Stomach smooth muscle (tissue), 2 donors: ENCODE results near the gene SLC46A3.
"Not testable (repeated sequence)": the region's sequence is repeated elsewhere in the genome, so short reads cannot be mapped to it uniquely, and the experiment has no call there.

Source experiments
- H3K27ac ChIP-seq: one replicate; pipeline ENCODE4 v1.7.0; 2013; ENCODE audit warnings: mild to moderate bottlenecking, low read length, inconsistent platforms
- H3K27me3 ChIP-seq, 2 donors: one replicate each; pipeline ENCODE4 v1.7.0; 2013; ENCODE audit warnings: low read length in 2 of 2; ENCODE audit not compliant: insufficient read depth in 2 of 2, control insufficient read depth in 1 of 2
- H3K36me3 ChIP-seq, 2 donors: one replicate each; pipeline ENCODE4 v1.7.0; 2013; ENCODE audit warnings: low read length in 2 of 2; ENCODE audit not compliant: control insufficient read depth in 2 of 2, insufficient read depth in 2 of 2
- H3K4me1 ChIP-seq: one replicate; pipeline ENCODE4 v1.7.0; 2013; ENCODE audit warnings: low read length; ENCODE audit not compliant: control insufficient read depth, insufficient read depth
- H3K4me3 ChIP-seq, 2 donors: one replicate each; pipeline ENCODE4 v1.7.0; 2013; ENCODE audit warnings: low read length in 2 of 2
- H3K9ac ChIP-seq, 2 donors: one replicate each; pipeline ENCODE4 v1.7.0; 2013; ENCODE audit warnings: low read length in 2 of 2, mild to moderate bottlenecking in 1 of 2
- H3K9me3 ChIP-seq, 2 donors: one replicate each; pipeline ENCODE4 v1.7.0; 2013; ENCODE audit warnings: low read length in 2 of 2; ENCODE audit not compliant: control insufficient read depth in 2 of 2
- donor health status: healthy.
- donor health status: Pancreatic carcinoma.

SLC46A3 gene

DNA sequence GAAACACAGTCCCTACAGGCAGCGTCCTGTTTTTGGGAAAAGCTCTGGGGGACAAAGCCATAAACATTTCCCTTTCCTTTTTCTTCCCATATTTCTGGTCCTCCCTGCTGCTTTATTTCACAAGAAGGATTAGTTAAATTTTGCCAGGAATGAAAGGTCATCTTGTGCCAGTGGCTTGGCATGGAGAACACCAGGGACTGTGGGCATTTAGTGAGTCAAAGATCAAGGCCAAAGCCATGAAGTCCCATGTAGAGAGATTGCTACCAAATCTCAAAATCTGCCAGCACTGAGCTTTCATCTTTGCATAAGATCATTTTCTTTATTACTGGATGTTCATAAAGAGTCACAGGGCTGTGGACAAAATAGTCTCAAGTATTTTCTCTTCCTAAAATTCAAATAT is 29.1 kb upstream of the SLC46A3 start:
- Histone ChIP-seq H3K9me3 (no peaks in the 10 kb centered on the region), H3K4me1 (no peaks in the 10 kb centered on the region), H3K36me3 (no peaks in the 10 kb centered on the region), H3K27ac (no peak overlapping the region), H3K4me3 (no peak overlapping the region), H3K27me3 (no peaks in the 10 kb centered on the region), H3K9ac (no peak overlapping the region)

DNA sequence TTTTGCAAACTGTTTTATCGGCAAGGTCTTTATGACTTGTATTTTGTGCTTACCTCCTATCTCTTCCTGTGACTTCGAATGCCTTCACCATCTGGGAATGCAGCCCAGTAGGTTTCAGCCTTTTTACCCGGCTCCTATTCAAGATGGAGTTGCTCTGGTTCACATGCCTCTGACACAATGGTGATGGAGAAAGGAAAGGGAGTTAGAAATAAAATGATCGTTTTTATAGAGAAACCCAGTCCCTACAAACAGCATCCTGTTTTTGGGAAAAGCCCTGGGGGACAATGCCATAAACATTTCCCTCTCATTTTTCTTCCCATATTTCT is 27.5 kb upstream of the SLC46A3 start:
- Histone ChIP-seq H3K4me1 (no peaks in the 10 kb centered on the region), H3K9me3 (no peaks in the 10 kb centered on the region), H3K27ac (no peak overlapping the region), H3K27me3 (no peaks in the 10 kb centered on the region), H3K36me3 (no peaks in the 10 kb centered on the region), H3K9ac (no peak overlapping the region), H3K4me3 (no peak overlapping the region)

DNA sequence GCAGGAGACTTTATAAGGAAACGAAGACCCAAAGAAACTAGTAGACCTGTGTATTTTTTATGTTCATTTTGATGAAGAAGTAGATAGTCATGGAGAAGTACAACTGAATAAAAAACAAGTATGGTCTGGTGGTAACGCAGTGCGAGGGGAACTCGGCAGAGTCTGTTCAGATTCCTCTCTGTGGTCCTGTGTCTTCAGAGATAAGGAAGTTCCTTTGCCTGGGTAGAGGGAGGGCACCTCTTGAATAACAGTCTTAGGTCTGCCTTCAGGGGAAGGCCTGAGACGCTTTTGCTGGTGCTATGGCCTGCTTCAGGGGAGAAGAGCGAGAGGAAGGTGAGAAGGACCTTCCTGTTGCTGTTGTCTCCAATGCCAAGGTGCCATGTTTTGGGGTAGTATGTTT is 25.9 kb upstream of the SLC46A3 start:
- Histone ChIP-seq H3K4me3 (no peak overlapping the region), H3K4me1 (no peaks in the 10 kb centered on the region), H3K27ac (no peak overlapping the region), H3K36me3 (no peaks in the 10 kb centered on the region), H3K27me3 (no peaks in the 10 kb centered on the region), H3K9ac (no peak overlapping the region), H3K9me3 (no peaks in the 10 kb centered on the region)

DNA sequence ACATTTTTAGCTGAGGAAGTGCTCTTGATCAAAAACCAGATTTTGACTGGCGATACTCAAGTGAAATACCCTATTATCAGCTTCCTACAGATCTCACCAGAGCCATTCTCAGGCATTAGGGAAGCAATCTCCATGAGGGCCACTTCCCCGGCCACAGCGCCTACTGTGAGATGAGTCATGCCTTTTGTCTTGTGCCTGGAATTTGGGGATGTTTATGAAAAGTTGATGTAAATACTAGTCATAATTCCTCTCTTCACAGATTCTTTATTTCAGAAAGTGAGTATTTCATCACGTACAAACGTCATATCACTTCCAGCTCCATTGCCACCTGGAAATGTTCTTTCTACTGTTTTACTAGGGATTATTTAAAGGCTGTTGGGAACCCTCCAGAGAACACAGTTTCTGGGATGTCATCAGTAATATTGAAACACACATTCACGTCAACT is 25.3 kb upstream of the SLC46A3 start:
- no peaks in the 10 kb centered on the region for H3K36me3 ChIP-seq
- H3K27ac ChIP-seq, result no peak overlapping the region
- no peaks in the 10 kb centered on the region for H3K4me1 ChIP-seq
- no peaks in the 10 kb centered on the region for H3K27me3 ChIP-seq
- no peak overlapping the region for H3K9ac ChIP-seq
- H3K9me3 ChIP-seq, result no peaks in the 10 kb centered on the region
- no peak overlapping the region for H3K4me3 ChIP-seq

DNA sequence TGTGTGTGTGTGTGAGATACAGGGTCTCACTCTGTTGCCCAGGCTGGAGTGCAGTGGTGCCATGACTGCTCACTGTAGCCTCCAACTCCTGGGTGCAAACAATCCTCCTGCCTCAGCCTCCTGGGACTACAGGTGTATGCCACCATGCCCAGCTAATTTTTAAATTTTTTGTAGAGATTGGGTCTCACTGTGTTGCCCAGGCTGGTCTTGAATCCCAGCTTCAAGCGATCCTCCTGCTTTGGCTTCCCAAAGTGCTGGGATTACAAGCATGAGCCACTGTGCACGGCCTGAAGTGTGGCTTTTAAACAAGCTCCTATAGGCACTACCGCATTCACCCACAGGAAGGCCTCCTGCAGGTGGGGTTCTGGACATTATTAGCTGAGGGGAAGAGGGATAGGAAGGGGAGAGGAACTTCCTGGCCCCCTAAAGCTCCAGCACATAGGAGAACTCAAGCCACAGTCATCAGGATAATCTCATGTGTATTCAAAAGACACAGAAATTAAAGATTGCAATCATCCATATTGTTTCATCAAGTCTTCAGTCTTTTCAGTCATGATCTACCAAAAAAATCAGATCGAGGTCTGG is 24.8 kb upstream of the SLC46A3 start:
- H3K36me3 ChIP-seq, result no peaks in the 10 kb centered on the region
- H3K4me3 ChIP-seq, result no peak overlapping the region
- H3K27me3 ChIP-seq, result no peaks in the 10 kb centered on the region
- no peak overlapping the region for H3K27ac ChIP-seq
- no peaks in the 10 kb centered on the region for H3K9me3 ChIP-seq
- no peaks in the 10 kb centered on the region for H3K4me1 ChIP-seq
- no peak overlapping the region for H3K9ac ChIP-seq

DNA sequence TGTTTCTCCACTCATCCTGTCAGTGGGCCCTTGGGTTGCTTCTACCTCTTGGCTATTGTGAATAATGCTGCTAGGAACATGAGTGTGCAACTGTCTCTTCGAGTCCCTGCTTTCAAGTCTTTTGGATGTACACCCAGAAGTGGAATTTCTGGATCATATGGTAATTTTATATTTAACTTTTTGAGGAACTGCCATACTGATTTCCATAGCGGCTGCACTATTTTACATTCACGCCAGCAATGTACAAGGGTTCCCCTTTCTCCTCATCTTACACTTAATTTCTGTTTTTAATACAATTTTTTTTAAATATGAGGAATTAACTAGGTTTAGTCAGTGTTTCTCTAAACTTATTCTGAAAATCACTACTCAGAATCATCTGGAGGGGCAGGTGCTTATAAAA is 24.2 kb upstream of the SLC46A3 start:
- H3K27ac ChIP-seq, result no peak overlapping the region
- no peaks in the 10 kb centered on the region for H3K27me3 ChIP-seq
- H3K9ac ChIP-seq, result no peak overlapping the region
- no peaks in the 10 kb centered on the region for H3K9me3 ChIP-seq
- H3K36me3 ChIP-seq, result no peaks in the 10 kb centered on the region
- H3K4me1 ChIP-seq, result no peaks in the 10 kb centered on the region
- no peak overlapping the region for H3K4me3 ChIP-seq

DNA sequence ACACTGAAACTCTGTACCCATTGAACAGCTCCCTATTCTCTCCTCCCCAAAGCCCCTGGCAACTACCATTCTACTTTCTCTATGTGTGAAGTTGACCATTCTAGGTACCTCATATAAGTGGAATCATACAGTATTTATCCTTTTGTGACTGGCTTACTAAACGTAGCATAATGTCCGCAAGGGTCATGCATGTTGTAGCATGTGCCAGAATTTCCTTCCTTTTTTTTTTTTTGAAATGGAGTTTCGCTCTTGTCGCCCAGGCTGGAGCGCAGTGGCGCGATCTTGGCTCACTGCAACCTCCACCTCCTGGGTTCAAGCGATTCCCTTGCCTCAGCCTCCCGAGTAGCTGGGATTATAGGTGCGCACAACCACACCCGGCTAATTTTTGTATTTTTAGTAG is 23.7 kb upstream of the SLC46A3 start:
- not testable (repeated sequence) for H3K9me3 ChIP-seq, H3K27ac ChIP-seq, H3K4me3 ChIP-seq, H3K9ac ChIP-seq, H3K4me1 ChIP-seq, H3K36me3 ChIP-seq, H3K27me3 ChIP-seq

DNA sequence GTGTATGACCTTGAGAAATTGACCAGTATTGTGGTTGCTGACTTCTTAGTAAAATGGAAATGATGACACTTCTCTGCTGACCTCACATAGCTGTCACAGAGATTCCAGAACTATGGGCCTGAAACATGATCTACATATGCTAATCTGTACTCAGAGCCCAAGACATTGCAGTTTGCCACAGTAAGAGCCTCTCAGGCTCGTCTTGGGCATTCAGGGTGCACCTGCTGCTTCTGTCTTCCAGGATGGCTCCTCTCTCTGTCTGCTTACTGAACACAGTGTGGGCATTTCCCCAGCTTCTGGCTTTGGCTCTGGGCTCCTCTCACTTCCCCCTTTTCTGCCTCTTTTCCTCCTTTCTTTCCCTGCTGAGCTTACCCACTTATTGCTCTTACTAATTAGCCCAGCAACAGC is 22.3 kb upstream of the SLC46A3 start:
- no peak overlapping the region for H3K27ac ChIP-seq

DNA sequence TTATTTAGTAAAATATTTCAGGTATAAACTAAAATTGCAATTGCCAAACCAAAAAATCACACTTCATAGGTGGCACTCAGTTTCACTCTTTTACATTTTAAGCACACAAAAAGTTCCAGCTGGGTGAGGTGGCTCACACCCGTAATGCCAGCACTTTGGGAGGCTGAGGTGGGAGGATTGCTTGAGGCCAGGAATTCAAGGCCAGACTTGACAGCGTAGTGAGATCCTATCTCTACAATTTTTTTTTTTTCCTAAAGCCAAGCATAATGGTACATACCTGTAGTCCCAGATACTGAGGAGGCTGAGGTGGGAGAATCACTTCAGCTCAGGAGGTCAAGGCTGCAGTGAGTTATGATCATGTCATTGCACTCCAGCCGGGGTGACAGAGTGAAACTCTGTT is 20.6 kb upstream of the SLC46A3 start:
- Histone ChIP-seq H3K27me3 (no peaks in the 10 kb centered on the region), H3K9ac (no peak overlapping the region), H3K4me3 (no peak overlapping the region), H3K4me1 (no peaks in the 10 kb centered on the region), H3K9me3 (no peaks in the 10 kb centered on the region), H3K36me3 (no peaks in the 10 kb centered on the region), H3K27ac (no peak overlapping the region)

More for the DNA sequence above, 22.3 kb upstream of the SLC46A3 start:
- H3K9me3 ChIP-seq, result no peaks in the 10 kb centered on the region
- H3K27me3 ChIP-seq, result no peaks in the 10 kb centered on the region
- no peak overlapping the region for H3K9ac ChIP-seq
- H3K4me3 ChIP-seq, result no peak overlapping the region
- no peaks in the 10 kb centered on the region for H3K4me1 ChIP-seq
- no peaks in the 10 kb centered on the region for H3K36me3 ChIP-seq

DNA sequence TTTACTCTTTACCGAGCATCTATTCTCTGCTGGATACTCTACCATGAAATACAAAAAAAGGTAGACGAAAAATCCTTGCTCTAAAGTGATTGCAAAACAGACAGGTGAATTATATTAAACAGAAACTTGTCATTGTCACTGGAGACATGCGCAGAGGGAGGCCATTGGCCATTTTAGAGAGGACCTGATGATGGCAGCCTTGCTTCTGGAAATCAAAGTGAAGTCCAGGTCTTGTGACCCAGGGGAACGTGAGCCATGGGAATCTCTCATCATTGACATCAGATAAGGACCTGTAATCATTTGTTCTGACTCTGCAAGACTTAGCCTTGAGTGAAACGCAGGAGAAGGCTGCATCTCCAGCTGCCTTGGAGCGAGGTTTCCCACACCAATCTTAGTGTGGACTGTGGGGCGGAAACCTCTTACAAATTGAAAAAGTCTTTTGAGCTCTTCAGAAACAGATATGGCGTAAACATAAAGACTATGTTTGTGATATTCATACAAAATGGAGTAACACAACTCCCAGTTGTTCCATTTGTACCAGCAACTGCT is 16.8 kb upstream of the SLC46A3 start:
- Histone ChIP-seq H3K27me3 (peaks cover 3 to 4% of the 10 kb centered on the region in 2 donors), H3K36me3 (no peaks in the 10 kb centered on the region), H3K4me3 (no peak overlapping the region), H3K9ac (no peak overlapping the region), H3K4me1 (no peaks in the 10 kb centered on the region), H3K27ac (no peak overlapping the region), H3K9me3 (no peaks in the 10 kb centered on the region)

DNA sequence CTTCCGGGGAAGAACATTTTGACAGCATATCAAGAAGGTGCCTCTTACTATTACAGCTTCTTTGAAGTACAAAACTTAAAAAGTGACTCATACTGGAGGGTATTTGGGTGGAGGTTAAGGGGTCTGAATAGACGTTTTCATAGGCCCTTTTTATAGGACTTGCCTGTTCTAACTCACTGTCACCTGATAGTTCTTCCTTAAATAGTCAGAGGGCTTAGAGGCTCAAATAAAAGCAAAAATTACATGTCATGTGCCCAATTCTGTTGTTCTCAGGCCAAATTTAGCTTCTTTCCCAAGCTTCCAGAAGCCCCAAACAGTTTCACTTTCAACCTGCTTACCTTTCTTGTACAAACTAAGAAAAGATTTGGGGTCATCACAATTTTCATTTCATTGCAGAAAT is 16.1 kb upstream of the SLC46A3 start:
- Histone ChIP-seq H3K4me3 (no peak overlapping the region), H3K4me1 (no peaks in the 10 kb centered on the region), H3K9ac (no peak overlapping the region), H3K36me3 (no peaks in the 10 kb centered on the region), H3K27me3 (peaks cover 3 to 4% of the 10 kb centered on the region in 2 donors), H3K27ac (no peak overlapping the region), H3K9me3 (no peaks in the 10 kb centered on the region)
